Stimulated activated CD4-positive, alpha-beta T cell treated with anti-CD3 and anti-CD28 coated beads, Interleukin-1b, Interleukin-23, amount 100 ng/mL, for 24 hours (primary cell): ENCODE results near the gene SRPK2.
"Not testable (repeated sequence)": the region's sequence is repeated elsewhere in the genome, so short reads cannot be mapped to it uniquely, and the experiment has no call there.

ENCODE experiments used
- DNase-seq, 4 experiments: peaks; one replicate each; pipeline ENCODE4 v3.0.0-alpha.2; 2020; ENCODE audit warnings: low read depth in 4 of 4, low spot score in 1 of 4

The SRPK2 gene

GRCh38 chr7:105195891-105196290, 192.8 kb downstream of the SRPK2 start:
- no peak for DNase-seq

- not testable (repeated sequence) for DNase-seq
Measured at GRCh38 chr7:105194959-105195358, 193.8 kb downstream of the SRPK2 start.

- no peak for DNase-seq
Measured at GRCh38 chr7:105191331-105191730, 197.4 kb downstream of the SRPK2 start.

GRCh38 chr7:105189859-105190492, 198.7 kb downstream of the SRPK2 start:
- no peak for DNase-seq

- no peak for DNase-seq
Measured at GRCh38 chr7:105188201-105188600, 200.5 kb downstream of the SRPK2 start.

GRCh38 chr7:105187302-105188169, 201.2 kb downstream of the SRPK2 start:
- DNase-seq: no peak

GRCh38 chr7:105185290-105186010, 203.3 kb downstream of the SRPK2 start:
- DNase-seq: no peak

GRCh38 chr7:105180002-105180401, 208.7 kb downstream of the SRPK2 start:
- no peak for DNase-seq

GRCh38 chr7:105178928-105179541, 209.7 kb downstream of the SRPK2 start:
- DNase-seq: no peak

GRCh38 chr7:105178177-105178576, 210.5 kb downstream of the SRPK2 start:
- DNase-seq: no peak

- no peak for DNase-seq
Measured at GRCh38 chr7:105177026-105177425, 211.7 kb downstream of the SRPK2 start.

- no peak for DNase-seq
Measured at GRCh38 chr7:105173586-105173985, 215.1 kb downstream of the SRPK2 start.

- no peak for DNase-seq
Measured at GRCh38 chr7:105164751-105165150, 224.0 kb downstream of the SRPK2 start.

- DNase-seq: no peak
Measured at GRCh38 chr7:105163718-105164117, 225.0 kb downstream of the SRPK2 start.

GRCh38 chr7:105161366-105161765, 227.4 kb downstream of the SRPK2 start:
- no peak for DNase-seq

- DNase-seq: no peak
Measured at GRCh38 chr7:105157278-105157677, 231.4 kb downstream of the SRPK2 start.

GRCh38 chr7:105156731-105157130, 232.0 kb downstream of the SRPK2 start:
- DNase-seq: no peak

GRCh38 chr7:105154084-105154483, 234.6 kb downstream of the SRPK2 start:
- no peak for DNase-seq

- no peak for DNase-seq
Measured at GRCh38 chr7:105153531-105153930, 235.2 kb downstream of the SRPK2 start.

GRCh38 chr7:105151152-105151551, 237.6 kb downstream of the SRPK2 start:
- DNase-seq: no peak

GRCh38 chr7:105149827-105150226, 238.9 kb downstream of the SRPK2 start:
- no peak for DNase-seq
